Measurements from ENCODE around the gene PRKAB1. TPM values are rescaled to one million over a fixed set of nuclear protein-coding genes. Genes with fewer than 3 reads are reported as not detected.
A peak's percentile ranks its signal among the peaks of the same experiment; 100 is the strongest.
"Not testable (repeated sequence)": the region's sequence is repeated elsewhere in the genome, so short reads cannot be mapped to it uniquely, and the experiment has no call there.

The PRKAB1 gene, protein sequence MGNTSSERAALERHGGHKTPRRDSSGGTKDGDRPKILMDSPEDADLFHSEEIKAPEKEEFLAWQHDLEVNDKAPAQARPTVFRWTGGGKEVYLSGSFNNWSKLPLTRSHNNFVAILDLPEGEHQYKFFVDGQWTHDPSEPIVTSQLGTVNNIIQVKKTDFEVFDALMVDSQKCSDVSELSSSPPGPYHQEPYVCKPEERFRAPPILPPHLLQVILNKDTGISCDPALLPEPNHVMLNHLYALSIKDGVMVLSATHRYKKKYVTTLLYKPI
- total RNA-seq: 24.2 TPM

DNA sequence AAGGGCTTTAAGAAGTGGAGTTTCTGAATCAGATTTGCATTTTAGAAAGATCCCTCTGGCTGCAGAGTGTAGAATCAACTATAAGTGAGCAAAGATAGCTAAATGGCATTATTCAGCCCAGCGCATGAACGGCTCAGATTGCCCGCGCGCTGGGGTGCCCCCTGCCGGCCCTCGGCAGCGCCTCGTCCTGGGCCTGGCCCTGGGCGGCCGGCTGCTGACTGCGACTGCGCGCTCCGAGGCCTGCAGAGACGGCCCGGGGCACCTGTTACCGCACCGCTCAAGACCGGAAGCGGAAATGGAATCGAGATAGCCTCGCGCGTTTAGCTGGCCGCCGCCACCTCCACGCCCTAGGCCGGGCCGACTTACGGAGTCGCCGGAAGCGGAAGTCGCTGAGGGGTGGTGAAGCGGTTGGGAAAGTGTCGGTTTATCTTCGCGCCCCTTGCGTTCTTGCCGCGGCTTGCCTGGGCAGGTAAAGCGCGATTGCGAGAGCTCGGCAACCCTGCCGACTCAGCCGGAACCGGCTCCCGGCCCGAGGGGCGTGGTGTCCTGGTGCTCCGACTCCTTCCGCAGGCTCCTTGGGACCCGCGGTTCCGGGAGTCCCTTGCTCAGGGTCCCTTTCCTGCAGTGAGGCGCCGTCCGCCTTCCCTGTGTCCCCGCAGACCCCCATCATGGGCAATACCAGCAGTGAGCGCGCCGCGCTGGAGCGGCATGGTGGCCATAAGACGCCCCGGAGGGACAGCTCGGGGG, at the start of gene PRKAB1:
TSS of gene PRKAB1 (plus strand) at position 557 of the 747 bp plus-strand sequence. CDS start at position 669, 112 bp downstream.
- DNase-seq (ENCODE audit: low read depth in 2 of 3, low spot score in 2 of 3): peak; percentile 92 to 98 (median 98)

DNA sequence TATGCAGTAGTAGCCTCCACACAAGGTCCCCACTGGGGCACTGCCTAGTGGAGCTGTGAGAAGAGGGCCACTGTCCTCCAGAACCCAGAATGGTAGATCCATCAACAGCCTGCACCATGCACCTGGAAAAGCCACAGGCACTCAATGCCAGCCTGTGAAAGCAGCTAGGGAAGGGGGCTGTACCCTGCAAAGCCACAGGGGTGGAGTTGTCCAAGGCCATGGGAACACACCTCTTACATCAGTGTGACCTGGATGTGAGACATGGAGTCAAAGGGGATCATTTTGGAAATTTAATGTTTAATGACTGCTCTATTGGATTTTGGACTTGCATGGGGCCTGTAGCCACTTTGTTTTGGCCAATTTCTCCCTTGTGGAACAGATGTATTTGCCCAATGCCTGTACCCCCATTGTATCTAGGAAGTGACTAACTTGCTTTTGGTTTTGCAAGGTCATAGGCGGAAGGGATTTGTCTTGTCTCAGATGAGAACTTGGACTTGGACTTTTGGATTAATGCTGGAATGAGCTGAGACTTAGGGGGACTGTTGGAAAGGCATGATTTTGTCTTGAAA, 49.5 kb upstream of the PRKAB1 start:
- not testable (repeated sequence) for DNase-seq (ENCODE audit: low read depth in 2 of 3, low spot score in 2 of 3)

DNA sequence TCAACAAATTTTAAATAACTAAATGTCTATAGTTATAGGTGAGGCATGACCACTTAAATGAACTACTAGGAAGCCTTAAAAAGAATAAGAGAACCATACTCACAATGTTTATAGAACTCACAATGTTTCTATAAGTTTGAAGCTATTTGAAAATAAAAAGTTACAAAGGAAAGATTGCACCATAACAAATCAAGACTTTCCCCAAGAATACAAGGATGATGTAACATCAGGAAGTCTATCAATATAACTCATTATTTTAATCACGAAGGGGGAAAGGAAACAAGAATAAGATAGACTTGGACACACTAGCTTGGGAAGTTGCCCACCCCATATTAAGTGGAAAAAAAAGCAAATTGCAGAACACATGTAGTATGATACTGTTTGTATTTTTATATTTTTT, 47.4 kb upstream of the PRKAB1 start:
- DNase-seq (ENCODE audit: low read depth in 2 of 3, low spot score in 2 of 3): no peak

DNA sequence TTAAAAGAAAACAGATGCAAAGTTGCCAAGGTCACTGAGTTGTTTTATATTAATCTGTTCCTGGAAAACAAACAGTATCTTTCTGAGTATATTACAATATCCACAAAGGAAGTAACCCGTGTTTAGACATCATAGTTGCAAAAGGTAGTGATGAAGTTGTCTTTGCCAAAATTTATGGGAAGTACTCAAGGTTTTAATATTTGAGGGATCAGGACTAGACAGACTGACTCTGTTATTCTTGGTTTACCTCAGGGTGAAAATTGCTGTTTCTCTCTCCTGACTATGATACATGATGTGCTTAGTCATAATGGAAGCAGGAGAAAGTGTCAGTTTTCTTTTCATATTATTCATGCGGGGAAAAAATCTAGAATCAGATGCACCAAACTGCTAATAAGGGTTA, 46.1 kb upstream of the PRKAB1 start:
- DNase-seq (ENCODE audit: low read depth in 2 of 3, low spot score in 2 of 3): no peak

DNA sequence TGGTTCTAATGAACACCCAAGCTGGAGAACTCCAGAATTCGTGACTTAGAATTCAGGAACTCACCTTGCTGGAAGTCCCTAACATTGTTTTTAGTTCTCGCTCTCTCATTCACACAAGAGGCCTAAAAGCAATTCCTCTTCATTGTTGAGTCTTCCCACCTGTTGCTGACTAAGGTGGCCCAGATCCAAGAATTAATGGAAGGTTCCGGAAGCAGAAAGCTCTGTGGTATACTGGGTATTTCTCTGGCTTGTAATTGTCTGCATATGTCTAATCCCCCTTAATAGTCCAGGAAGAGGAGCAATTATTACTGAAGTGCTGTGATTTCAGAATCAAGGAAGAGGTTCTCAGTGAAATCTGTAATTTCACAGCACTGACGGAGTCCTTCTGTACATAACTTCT, 43.0 kb upstream of the PRKAB1 start:
- DNase-seq (ENCODE audit: low read depth in 2 of 3, low spot score in 2 of 3): no peak

DNA sequence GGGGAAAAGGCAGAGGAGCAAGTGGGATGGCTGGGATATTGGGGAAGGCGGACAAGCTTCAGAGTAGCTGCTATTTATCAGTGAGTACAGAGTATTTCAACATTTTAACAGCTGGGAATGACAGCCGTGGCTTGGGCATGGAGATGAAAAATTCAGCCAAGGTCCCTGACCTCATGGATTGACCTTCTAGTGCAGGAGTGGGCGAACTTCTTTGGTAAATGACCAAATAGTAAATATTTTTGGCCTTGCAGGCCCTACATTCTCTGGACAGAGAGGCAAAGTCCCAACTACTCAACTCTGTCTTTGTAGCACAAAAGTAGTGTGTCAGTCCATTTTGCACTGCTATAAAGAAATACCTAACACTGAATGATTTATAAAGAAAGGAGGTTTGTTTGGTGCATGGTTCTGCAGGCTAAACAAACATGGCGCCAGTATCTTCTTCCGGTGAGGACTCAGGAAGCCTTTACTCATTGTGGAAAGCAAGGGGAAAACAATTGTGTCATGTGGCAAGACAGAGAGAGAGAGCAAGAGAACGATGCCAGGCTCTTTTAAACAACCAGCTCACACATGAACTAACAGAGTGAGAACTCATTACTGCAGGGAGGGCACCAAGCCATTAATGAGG, 40.8 kb upstream of the PRKAB1 start:
- DNase-seq (ENCODE audit: low read depth in 2 of 3, low spot score in 2 of 3): no peak

DNA sequence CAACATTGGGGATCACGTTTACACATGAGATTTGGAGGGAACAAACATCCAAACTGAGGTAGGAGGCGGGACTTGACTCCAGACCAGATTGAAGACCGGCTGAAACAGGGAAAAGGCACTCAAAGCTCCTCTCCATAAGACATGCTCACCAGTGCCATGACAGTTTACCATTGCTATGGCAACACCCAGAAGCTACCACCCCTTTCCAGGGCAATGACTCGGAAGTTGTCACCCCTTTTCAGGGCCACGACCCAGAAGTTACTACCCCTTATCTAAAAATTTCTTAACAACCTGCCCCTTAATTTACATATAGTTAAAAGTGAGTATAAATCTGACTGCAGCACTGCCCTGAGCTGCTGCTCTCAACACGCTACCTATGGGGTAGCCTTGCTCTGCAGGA, 40.2 kb upstream of the PRKAB1 start:
- no peak for DNase-seq (ENCODE audit: low read depth in 2 of 3, low spot score in 2 of 3)

DNA sequence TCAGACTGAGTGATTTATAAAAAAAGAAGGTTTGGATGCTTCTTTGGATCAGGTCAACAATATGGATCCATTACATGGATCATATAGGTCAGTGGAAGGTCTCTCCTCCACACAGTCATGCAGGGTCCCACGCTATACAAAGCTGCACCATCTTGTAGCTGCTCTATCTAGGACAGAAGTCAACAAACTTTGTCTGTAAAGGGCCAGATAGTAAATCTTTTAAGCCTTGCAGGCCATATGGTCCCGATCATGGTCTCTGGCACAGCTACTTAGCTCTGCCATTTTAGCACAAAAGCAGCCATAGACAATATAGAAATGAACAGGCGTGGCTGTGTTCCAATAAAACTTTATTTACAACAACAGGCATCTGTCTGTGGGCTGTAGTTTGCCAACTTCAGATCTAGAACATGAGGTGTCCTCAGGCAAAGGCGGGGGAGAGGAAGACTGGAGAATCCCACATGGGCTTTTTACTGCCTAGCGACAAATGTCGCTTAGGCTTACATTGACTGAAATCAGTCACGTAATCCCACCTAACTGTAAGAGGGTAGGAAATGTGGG, 37.6 kb upstream of the PRKAB1 start:
- no peak for DNase-seq (ENCODE audit: low read depth in 2 of 3, low spot score in 2 of 3)

DNA sequence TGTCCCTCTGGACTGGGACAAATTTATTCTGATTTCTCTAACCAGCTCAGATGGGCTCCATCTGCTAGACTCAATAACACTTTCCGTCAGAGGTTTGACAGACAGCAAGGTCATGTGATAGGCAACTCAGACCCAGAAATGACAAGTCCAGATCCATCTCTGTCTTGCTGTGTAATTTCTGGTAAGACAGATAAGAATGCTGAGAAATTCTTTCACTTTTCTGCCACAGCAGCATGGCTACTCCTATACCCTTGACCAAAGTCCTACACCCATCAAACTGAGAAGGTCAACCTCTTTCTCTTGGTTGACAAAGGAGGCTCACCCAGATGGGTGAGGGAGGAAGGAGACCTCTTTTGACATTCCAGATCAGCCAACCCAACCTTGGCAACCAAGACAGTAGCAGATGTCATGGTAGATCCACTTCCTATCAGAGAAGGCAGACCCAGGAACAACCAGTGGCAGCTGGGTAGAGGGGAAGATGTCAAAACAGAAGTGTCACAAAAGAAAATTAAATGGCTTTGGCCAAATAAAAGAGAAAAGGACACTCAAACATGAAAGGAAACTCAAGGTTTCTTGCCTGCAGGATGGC, 36.9 kb upstream of the PRKAB1 start:
- no peak for DNase-seq (ENCODE audit: low read depth in 2 of 3, low spot score in 2 of 3)

DNA sequence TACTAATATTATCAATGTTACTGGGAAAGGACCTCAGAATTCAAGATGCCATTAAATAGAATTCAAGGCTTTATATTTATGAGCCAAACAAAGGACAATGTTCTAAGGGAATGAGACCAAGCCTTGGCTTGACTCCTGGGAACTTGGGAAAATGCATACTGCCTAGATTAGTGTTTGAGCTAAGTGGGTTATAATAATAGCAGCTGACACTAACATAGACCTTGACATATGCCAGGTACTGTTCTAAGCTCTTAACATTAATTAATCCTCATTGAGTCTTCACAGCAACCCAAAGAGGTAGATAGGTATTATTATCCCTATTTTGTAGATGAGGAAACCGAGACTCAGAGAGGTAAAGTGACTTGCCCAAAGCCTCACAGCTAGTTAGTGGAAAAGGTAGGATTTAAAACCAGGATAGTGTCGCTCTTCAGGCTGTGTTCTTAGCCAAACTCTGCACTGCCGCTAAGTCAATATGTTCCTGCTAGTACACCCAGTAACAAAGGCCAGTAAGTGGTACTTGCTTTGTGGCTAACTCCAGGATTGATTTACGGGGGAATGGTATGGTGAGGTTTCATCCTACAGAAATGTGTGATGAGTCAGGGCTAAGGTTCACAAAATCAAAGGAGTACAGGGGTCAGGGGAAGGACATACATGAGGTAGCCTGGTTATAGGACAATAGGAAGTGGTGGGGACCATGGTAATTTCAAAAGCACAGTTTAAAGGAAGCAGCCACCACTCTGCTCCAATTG, 35.8 kb upstream of the PRKAB1 start:
- DNase-seq (ENCODE audit: low read depth in 2 of 3, low spot score in 2 of 3): no peak

DNA sequence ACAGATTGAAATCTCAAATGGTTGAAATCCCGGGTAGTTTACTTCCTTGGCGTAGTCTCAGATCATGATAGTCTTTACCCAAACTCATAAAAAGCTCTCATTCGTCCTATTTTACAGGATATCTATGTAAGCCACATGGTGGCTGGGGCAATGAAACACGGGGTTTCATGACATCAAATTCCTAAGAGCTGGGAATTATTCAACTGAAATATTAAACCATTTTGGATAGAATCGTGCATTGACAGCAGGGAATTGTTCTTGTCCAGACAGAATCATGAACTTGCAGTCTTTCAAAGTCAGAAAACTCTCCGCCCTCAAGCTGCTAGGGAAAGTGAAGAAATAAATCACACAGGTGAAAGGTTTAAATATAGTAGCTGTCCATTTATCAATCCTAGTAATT, 33.2 kb upstream of the PRKAB1 start:
- DNase-seq (ENCODE audit: low read depth in 2 of 3, low spot score in 2 of 3): no peak

DNA sequence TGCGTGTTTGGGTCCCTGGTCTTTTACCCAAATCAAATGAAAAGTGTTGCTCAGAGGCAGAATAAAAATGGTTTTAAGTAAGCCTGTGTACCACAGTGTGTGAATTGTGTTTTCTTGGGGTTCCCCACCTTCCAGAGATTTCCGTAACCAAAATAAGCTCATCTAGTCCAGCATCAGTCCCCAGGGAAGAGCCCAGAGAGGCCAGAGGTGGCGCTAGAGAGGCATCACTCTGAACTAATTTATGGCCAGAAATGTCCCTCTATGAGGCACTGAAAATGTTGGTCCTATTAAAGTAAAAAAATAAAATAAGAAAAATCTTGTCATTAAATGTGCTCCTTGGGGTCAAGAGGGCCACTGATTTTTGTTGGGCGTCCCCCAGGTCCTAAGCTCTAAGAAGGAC, 24.9 kb upstream of the PRKAB1 start:
- no peak for DNase-seq (ENCODE audit: low read depth in 2 of 3, low spot score in 2 of 3)

DNA sequence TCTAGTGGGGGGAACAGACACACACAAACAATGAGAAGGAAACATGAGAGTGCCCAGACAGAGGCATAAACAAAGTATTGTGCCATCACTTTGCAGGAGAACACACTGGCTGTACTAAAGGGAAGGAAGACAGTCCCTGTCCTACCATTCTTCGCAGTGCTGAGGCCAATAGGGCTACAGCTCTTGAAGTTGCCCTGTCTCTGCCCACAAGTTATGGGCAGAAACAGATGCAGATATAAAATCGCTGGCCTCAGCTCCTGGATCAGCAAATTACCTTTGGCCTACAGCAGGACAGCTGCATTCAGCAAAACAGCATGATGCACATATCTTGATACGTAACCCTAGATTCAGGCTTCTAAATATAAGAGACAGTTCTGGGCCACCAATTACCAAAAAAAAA, 23.0 kb upstream of the PRKAB1 start:
- DNase-seq (ENCODE audit: low read depth in 2 of 3, low spot score in 2 of 3): no peak

DNA sequence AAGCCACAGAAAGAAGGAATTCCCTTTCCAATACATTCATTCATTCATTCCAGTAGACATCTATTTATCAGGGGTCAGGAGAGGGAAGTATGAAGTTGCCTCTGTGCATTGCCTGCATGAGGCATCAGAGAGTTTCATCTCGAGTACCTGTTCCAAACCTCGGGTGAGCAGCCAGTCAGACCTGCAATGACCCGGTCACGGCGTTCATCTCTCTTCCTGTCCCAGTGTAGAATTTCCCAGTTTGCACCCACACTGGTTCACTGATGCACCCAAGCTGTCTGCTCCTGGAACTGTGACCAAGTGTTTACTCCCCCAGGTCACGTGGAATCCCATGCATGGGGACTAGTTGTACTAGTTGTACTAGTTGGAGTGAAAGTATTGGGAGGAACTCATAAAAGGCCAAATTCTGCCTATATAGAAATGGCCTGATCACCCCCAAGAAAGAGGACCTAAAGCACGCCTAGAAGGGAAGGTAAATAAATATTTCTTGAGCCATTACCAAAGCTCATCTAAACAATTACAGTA, 22.3 kb upstream of the PRKAB1 start:
- no peak for DNase-seq (ENCODE audit: low read depth in 2 of 3, low spot score in 2 of 3)

DNA sequence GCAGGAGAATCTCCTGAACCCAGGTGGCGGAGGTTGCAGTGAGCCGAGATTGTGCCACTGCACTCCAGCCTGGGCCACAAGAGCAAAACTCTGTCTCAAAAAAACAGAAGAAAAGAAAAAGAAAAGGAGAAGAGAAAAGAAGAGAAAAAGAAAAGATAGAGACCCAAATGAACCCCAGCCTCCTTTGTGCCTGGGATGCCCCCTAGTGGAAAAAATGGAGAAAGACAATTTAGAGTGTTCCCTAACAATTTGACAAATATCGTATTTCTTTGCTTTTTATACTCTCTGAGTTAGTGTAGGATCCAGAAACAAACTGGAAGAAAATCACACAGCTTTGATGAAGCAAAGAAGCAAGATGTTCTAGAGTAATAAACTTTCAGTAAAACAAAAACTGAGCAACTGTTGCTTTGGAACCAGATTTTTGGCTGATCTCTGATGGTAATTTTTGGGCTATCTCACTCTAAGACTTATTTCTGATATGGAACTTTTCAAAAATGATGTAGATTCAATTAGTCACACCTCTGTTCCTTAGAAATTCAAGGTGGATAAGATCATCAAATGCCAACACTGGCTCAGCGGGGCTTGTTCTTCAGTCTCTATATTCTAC, 18.6 kb upstream of the PRKAB1 start:
- peak in 1 of 3 donors; percentile 15 for DNase-seq (ENCODE audit: low read depth in 2 of 3, low spot score in 2 of 3)

DNA sequence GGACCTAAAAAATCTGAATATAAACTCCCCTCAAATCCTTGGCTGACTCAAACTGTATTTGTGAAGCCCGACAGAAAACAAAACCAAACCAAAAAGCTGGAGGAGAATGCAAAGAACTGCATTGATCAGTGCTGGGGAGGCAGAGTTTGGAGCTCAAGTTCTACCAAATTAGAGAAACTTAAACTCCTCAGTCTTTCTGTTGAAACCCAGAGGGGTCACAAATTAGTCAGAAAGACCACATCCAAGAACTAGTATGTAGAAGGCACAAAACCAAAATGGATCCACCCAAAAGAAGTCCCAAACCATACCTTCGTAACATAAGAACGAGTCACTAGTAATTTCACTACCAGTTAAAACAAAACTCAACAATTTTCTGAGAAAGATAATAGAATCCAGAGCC, 15.3 kb upstream of the PRKAB1 start:
- no peak for DNase-seq (ENCODE audit: low read depth in 2 of 3, low spot score in 2 of 3)

DNA sequence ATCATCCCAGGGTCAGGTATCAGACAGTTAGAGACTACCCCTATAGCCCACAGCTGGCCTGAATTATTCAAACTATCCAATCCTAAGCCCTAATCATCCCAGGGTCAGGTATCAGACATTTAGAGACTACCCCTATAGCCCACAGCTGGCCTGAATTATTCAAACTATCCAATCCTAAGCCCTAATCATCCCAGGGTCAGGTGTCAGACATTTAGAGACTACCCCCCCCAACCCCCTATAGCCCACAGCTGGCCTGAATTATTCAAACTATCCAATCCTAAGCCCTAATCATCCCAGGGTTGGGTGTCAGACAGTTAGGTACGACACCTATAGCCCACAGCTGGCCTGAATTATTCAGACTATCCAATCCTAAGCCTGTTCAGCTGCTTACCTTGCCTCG, 10.9 kb upstream of the PRKAB1 start:
- not testable (repeated sequence) for DNase-seq (ENCODE audit: low read depth in 2 of 3, low spot score in 2 of 3)

DNA sequence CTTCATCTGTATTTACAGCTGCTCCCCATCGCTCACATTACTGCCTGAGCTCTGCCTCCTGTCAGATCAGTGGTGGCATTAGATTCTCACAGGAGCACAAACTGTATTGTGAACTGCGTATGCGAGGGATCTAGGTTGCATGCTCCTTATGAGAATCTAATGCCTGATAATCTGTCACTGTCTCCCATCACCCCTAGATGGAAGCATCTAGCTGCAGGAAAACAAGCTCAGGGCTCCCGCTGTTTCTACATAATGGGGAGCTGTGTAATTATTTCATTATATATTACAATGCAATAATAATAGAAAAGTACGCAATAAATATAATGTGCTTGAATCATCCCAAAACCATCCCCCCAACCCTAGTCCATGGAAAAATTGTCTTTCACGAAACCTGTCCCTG, 9.8 kb upstream of the PRKAB1 start:
- DNase-seq (ENCODE audit: low read depth in 2 of 3, low spot score in 2 of 3): not testable (repeated sequence)

DNA sequence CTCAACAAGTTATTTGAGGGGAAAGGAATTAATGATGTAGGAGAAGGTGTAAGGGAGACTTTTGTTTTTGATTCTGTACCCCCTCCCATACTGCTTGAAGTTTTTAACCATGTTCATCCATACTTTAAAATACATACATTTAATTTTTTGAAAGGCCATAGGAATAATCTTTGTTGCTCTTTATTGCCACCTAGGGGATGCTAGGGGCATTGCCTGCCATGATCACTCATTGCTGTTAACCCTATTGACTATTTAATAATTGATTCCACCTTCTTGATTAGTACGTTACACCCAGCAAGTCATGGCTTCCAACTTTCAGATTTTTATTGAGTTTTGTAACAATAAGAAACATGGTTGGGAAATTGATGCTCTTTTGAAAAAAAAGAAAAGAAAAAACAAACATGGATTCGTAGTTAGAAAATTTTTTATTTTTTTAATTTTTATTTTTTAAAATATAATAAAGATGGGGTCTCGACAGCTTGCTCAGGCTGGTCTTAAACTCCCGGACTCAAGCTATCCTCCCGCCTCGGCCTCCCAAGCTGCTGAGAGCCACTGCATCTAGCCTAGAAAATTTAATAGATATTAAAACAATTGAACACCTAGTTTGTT, 8.5 kb upstream of the PRKAB1 start:
- peak in 2 of 3 donors; percentile 24 to 62 for DNase-seq (ENCODE audit: low read depth in 2 of 3, low spot score in 2 of 3)
